GM13977 (cell line): ENCODE data around the gene FLOT2.
A peak's percentile ranks its signal among the peaks of the same experiment; 100 is the strongest.

Experiments used
- DNase-seq: peaks from one replicate; pipeline ENCODE4 v3.0.0; 2012; ENCODE audit warnings: low spot score
- in situ Hi-C: fragments of 300-500 bp; cut with MboI; formaldehyde crosslinking; loops from one replicate; pipeline ENCODE4 v1.12.0; 2022; ENCODE audit warnings: low sequenced_read_pairs, low pct_unique_long_range_greater_than_20kb, mixed read lengths, inconsistent platforms; ENCODE audit not compliant: unreplicated experiment
- TF ChIP-seq, protein P1 (sequence below): IDR thresholded peaks from 2 replicates; pipeline ENCODE4 v1.5.1; 2012; ENCODE audit warnings: mild to moderate bottlenecking, control low read depth; ENCODE audit not compliant: insufficient read depth; ENCODE audit errors: extremely low read depth, missing control alignments

Gene FLOT2

DNA sequence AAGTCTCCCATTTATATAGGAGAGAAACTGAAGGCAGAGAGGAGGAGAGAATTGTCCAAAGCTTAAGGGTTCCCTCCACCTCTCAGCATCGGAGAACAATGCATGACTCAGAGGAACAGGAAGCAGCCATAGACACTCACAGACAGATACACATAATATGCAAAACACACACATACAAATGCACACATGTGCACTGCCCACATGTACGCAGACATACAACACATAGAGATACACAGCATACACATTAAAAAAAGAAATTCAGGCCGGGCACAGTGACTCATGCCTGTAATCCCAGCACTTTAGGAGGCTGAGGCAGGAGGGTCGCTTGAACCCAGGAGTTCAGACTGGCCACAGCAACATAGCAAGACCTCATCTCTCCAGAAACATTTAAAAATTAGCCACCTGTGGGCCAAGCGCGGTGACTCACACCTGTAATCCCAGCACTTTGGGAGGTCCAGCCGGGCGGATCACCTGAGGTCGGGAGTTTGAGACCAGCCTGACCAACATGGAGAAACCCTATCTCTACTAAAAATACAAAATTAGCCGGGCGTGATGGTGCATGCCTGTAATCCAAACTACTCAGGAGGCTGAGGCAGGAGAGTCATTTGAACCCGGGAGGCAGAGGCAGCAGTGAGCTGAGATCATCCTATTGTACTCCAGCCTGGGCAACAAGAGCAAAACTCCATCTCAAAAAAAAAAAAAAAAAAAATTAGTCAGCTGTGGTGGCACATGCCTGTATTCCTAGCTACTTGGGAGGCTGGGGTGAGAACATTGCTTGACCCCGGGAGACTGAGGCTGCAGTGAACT, 31.4 kb downstream of the FLOT2 start:
- TF ChIP-seq, protein P1, sequence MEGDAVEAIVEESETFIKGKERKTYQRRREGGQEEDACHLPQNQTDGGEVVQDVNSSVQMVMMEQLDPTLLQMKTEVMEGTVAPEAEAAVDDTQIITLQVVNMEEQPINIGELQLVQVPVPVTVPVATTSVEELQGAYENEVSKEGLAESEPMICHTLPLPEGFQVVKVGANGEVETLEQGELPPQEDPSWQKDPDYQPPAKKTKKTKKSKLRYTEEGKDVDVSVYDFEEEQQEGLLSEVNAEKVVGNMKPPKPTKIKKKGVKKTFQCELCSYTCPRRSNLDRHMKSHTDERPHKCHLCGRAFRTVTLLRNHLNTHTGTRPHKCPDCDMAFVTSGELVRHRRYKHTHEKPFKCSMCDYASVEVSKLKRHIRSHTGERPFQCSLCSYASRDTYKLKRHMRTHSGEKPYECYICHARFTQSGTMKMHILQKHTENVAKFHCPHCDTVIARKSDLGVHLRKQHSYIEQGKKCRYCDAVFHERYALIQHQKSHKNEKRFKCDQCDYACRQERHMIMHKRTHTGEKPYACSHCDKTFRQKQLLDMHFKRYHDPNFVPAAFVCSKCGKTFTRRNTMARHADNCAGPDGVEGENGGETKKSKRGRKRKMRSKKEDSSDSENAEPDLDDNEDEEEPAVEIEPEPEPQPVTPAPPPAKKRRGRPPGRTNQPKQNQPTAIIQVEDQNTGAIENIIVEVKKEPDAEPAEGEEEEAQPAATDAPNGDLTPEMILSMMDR: no peak
- peak; percentile 40 for DNase-seq
- in situ Hi-C loops: no loop called here

DNA sequence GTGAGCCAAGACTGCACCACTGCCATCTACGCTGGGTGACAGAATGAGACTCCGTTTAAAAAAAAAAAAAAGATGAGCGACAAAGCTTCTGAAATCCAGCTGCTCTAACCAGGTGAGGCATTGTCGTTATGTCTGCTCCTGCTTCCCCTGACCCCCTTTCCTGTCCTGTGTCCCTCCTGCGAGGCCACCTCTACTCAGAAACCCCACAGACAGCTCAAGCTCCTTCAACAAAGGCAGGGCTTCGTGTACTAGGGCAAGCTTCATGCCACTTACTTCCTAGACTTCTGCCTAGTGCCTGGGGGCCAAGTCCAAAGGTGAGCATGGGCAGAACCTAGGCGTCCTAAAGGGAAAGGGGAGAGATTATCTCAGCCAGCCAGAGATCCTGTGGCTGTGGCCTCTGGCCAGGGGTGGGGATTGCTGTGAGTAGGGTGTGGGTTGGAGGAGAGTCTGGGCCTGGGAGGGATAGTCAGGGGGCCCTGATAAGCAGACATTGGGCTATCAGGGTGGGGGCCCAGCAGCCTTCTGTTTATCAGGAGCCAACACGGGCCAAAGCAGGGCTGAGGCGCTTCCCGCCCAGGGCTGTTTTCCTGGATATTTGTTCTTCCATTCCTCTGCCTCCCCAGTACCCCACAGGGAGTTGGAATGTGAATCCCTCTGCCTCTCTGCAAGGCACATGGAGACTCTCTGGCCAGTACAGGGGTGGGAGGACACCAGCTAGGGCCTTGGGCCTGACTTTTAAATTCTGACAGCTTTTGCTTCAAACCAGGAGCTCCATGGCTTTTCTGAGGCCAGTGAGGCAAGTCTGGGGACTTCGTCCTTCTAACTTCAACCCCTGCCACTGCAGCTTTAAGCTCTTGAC, 32.3 kb downstream of the FLOT2 start:
- no peak for DNase-seq
- TF ChIP-seq, protein P1: no peak
- in situ Hi-C loops: no loop called here

DNA sequence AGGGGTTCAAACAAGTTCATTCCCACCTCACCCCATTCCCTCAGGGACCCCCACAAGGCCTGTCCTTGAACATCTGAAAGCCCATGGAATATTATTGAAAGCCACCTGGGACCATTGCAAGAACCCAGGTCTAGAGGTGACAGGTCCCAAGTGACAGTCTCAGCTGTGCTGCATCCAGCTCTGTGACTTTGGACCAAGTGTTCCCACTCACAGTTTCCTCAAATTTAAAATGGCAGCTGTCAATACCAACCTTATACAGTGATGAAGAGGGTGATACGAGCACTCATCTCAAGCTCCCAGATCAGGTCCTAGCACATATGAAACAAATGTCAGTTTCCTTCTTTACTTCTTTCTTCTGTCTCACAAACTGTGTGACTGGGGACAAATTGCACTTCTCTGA, 33.6 kb downstream of the FLOT2 start:
- no peak for DNase-seq
- TF ChIP-seq, protein P1: no peak
- in situ Hi-C loops: no loop called here

DNA sequence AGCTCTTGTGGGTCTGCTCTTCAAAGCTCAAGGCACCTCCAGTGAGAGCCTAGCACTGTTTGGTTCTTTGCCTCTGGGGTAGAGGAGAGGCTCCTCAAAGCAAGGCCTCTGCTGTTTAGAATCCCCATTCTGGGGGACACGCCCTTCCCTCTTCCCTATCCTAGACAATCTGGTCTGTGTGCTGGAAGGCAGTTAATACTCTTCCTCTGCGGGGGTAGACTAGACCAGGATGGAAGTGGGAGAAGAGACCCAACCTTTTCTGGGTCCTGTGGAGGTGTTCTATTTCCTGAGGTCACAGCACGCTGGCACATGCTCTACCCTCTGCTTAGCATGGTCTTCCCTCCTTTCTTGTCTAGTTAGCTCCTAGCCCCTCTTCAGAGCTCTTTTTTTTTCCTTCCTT, 35.0 kb downstream of the FLOT2 start:
- TF ChIP-seq, protein P1: no peak
- in situ Hi-C loops: no loop called here
- no peak for DNase-seq

DNA sequence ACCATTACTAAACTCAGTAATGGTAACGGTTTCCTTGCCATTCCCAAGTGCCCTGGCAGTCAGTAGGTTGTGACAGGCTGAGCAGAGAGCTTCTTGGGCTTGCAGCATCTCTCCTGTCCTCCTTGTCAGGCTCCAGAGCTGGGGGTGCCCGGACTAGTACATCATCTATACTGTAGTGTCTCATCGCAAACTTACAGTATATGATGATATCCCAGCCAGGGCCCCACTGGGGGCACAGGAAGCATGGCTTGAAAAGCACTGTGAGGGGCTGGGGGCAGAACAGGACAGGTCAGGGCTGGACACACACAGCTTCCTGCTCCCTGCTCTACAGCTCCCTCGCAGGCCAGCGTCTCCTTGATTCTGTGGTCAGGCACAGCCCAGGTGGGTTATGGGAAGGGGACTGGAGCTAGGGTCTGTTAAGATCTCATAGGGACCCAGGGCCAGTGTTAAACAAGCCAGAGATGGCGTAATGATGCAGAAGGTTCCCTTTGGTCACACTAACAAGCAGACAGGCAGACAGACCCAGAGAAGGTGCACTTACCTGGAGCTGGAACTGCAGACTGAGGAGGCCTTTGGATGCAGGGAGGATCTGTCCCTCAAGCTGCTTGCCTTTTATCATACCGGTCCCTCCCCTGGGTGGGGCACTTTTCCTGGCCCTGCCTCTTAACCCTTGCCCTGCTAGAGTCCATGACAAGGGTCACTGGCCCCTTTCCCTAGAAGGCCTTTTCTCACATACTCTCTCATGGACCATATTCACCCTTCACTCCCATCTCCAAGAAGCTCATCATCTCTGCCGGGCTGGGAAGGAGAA, 35.9 kb downstream of the FLOT2 start:
- no peak for DNase-seq
- in situ Hi-C loops: no loop called here
- TF ChIP-seq, protein P1: no peak

DNA sequence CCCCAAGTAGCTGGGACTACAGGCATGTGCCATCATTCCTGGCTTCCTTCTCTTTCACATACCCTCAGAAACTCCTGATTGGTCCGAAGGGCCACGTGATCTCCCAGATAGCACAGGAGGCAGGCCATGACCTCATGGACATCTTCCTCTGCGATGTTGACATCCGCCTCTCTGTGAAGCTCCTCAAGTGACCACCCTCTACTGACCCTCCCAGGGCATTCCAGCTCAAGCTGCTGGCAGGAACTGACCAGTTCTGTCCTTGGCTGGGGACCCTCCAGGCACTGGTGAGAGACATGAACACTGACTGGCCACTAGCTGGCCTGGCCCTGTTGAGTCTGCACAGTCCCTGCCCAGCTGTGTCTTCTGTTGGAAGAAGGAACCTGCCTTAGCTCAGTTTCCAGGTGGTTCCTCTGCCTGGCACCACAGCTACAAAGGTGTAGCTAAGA, 37.1 kb downstream of the FLOT2 start:
- in situ Hi-C loops: no loop called here
- no peak for DNase-seq
- TF ChIP-seq, protein P1: no peak
